ENCODE data around the gene STARD13.
"Not testable (repeated sequence)": the region's sequence is repeated elsewhere in the genome, so short reads cannot be mapped to it uniquely, and the experiment has no call there.

GRCh38 chr13:33242372-33242771 is 43.2 kb downstream of the STARD13 start:
- not testable (repeated sequence) for TF ChIP-seq CTCF (IDR thresholded peaks at IDR 0.05); EZH2 (IDR thresholded peaks at IDR 0.05; ENCODE audit: borderline replicate concordance, insufficient read depth, low read depth, low read length, poor library complexity, severe bottlenecking)

Data from B cell (primary cell).